PC-3 (cell line): Measurements from ENCODE around the gene PIGX. TPM values are rescaled to one million over a fixed set of nuclear protein-coding genes. Genes with fewer than 3 reads are reported as not detected.
"Not testable (repeated sequence)": the region's sequence is repeated elsewhere in the genome, so short reads cannot be mapped to it uniquely, and the experiment has no call there.

Experiments used
- ATAC-seq: fragments of 200-7000 bp; cut with Tn5 transposase; 2 replicates; pipeline ENCODE4 v1.9.1; 2020; ENCODE audit warnings: mild to moderate bottlenecking, moderate library complexity
- BruUV-seq: library from RNA; stranded (reverse); fragments of 400-500 nt; replicated peaks from 2 replicates; lab custom pipeline; 2021; lab: Mats Ljungman, UMichigan
- CTCF ChIA-PET: fragments of 300-600 bp; sonication (Branson Sonifier 250); formaldehyde crosslinking; loops from one replicate; lab custom pipeline; 2022; ENCODE audit warnings: antibody characterized with exemption; lab: Charles Lee
- POLR2A ChIA-PET: fragments of 300-600 bp; sonication (Branson Sonifier 250); formaldehyde crosslinking; loops from one replicate; lab custom pipeline; 2022; ENCODE audit warnings: antibody characterized with exemption; ENCODE audit not compliant: unreplicated experiment; lab: Charles Lee
- DNase-seq: peaks from one replicate; pipeline ENCODE4 v3.0.0-alpha.2; 2015
- H2AFZ ChIP-seq: fragments of 300-600 bp; sonication (generic); 2 replicates; pipeline ENCODE4 v1.6.0; 2016; ENCODE audit warnings: antibody characterized with exemption, low read length
- H3F3A ChIP-seq: fragments of 300-600 bp; sonication (generic); one replicate; pipeline ENCODE4 v1.6.0; 2017; ENCODE audit warnings: antibody characterized with exemption, low read length, control low read depth, mild to moderate bottlenecking; ENCODE audit not compliant: unreplicated experiment
- H3K27ac ChIP-seq: fragments of 300-600 bp; sonication (generic); 2 replicates; pipeline ENCODE4 v1.5.1; 2016; ENCODE audit warnings: mild to moderate bottlenecking, low read length
- H3K27me3 ChIP-seq: fragments of 300-600 bp; sonication (generic); 2 replicates; pipeline ENCODE4 v1.6.1; 2016; ENCODE audit warnings: low read length, mixed read lengths
- H3K36me3 ChIP-seq: fragments of 300-600 bp; sonication (generic); 2 replicates; pipeline ENCODE4 v1.6.1; 2016; ENCODE audit warnings: low read depth, mixed run types, low read length, mixed read lengths
- H3K4me1 ChIP-seq: fragments of 300-600 bp; sonication (generic); 2 replicates; pipeline ENCODE4 v1.5.1; 2016; ENCODE audit warnings: low read length; ENCODE audit not compliant: insufficient read depth
- H3K4me2 ChIP-seq: fragments of 300-600 bp; sonication (generic); 2 replicates; pipeline ENCODE4 v1.6.0; 2016; ENCODE audit warnings: low read length
- H3K4me3 ChIP-seq: fragments of 300-600 bp; sonication (generic); 2 replicates; pipeline ENCODE4 v1.5.1; 2016; ENCODE audit warnings: mild to moderate bottlenecking, low read length, mixed read lengths
- H3K79me2 ChIP-seq: fragments of 300-600 bp; sonication (generic); 2 replicates; pipeline ENCODE4 v1.6.1; 2017; ENCODE audit warnings: low read length, mixed read lengths
- H3K9ac ChIP-seq: fragments of 300-600 bp; sonication (generic); 2 replicates; pipeline ENCODE4 v1.6.0; 2016; ENCODE audit warnings: mild to moderate bottlenecking, low read length
- H3K9me2 ChIP-seq: fragments of 300-600 bp; sonication (generic); replicated peaks from 2 replicates; pipeline ENCODE4 v1.6.1; 2016; ENCODE audit warnings: mixed run types, low read length, mixed read lengths
- H3K9me3 ChIP-seq: fragments of 300-600 bp; sonication (generic); 2 replicates; pipeline ENCODE4 v1.6.1; 2016; ENCODE audit warnings: low read length, mixed read lengths
- H4K20me1 ChIP-seq: fragments of 300-600 bp; sonication (generic); 2 replicates; pipeline ENCODE4 v1.6.1; 2016; ENCODE audit warnings: low read length, mixed read lengths
- CTCF ChIP-seq: fragments of 300-600 bp; sonication (generic); conservative IDR thresholded peaks from 2 replicates; pipeline ENCODE4 v1.5.1; 2017; ENCODE audit warnings: antibody characterized with exemption, low read depth, mild to moderate bottlenecking, low read length
- EZH2 ChIP-seq: fragments of 300-600 bp; sonication (generic); IDR thresholded peaks from one replicate; pipeline ENCODE4 v1.6.1; 2017; ENCODE audit warnings: antibody characterized with exemption, mild to moderate bottlenecking, low read length; ENCODE audit not compliant: unreplicated experiment
- EZH2phosphoT487 ChIP-seq: fragments of 300-600 bp; sonication (generic); IDR thresholded peaks from 2 replicates; pipeline ENCODE4 v1.6.1; 2018; ENCODE audit warnings: mild to moderate bottlenecking, antibody characterized with exemption, low read length, borderline replicate concordance
- intact Hi-C: fragments of 100-400 bp; cut with micrococcal nuclease; formaldehyde crosslinking; loops from 2 replicates; pipeline ENCODE4 v1.9.0; 2023
- total RNA-seq: library from RNA; depleted of rRNA; stranded (reverse); fragments of >200 nt; gene quantifications from 2 replicates; pipeline ENCODE4 v1.2.3, GENCODE V29; 2014

Gene PIGX
- total RNA-seq, 1 experiment from 2014 or later, result 22.5 TPM

GRCh38 chr3:196707566-196707965 is 4.6 kb upstream of the PIGX start:
- intact Hi-C loops, result no loop called here
- no peak overlapping the region for H3K9ac ChIP-seq
- H3K27ac ChIP-seq, result no peak overlapping the region
- H3K4me1 ChIP-seq, result peaks cover 16% of the 10 kb centered on the region
- no peaks in the 10 kb centered on the region for H3K27me3 ChIP-seq
- no peak overlapping the region for H3K4me2 ChIP-seq
- no peak for TF ChIP-seq CTCF
- no peak for TF ChIP-seq EZH2
- no peak for TF ChIP-seq EZH2phosphoT487
- CTCF ChIA-PET, result no interaction called here
- no peaks in the 10 kb centered on the region for H4K20me1 ChIP-seq
- ATAC-seq (no peak), DNase-seq (no peak)
- no peaks in the 10 kb centered on the region for H3K36me3 ChIP-seq
- H3K9me2 ChIP-seq, result no peaks in the 10 kb centered on the region
- BruUV-seq, result no TSS peak
- no peaks in the 10 kb centered on the region for H3K9me3 ChIP-seq
- no peaks in the 10 kb centered on the region for H3F3A ChIP-seq
- POLR2A ChIA-PET, result no interaction called here
- H3K79me2 ChIP-seq, result no peaks in the 10 kb centered on the region
- no peak overlapping the region for H2AFZ ChIP-seq
- H3K4me3 ChIP-seq, result no peak overlapping the region

GRCh38 chr3:196708467-196708866 is 3.7 kb upstream of the PIGX start:
- no peak overlapping the region for H3K4me3 ChIP-seq
- CTCF ChIA-PET, result no interaction called here
- no peaks in the 10 kb centered on the region for H3K36me3 ChIP-seq
- no peaks in the 10 kb centered on the region for H3F3A ChIP-seq
- BruUV-seq, result no TSS peak
- peaks cover 16% of the 10 kb centered on the region for H3K4me1 ChIP-seq
- H3K27ac ChIP-seq, result no peak overlapping the region
- H3K9ac ChIP-seq, result no peak overlapping the region
- no peaks in the 10 kb centered on the region for H3K9me3 ChIP-seq
- H4K20me1 ChIP-seq, result no peaks in the 10 kb centered on the region
- peaks cover 7% of the 10 kb centered on the region for H3K79me2 ChIP-seq
- H3K27me3 ChIP-seq, result no peaks in the 10 kb centered on the region
- ATAC-seq (no peak), DNase-seq (peak; percentile 46)
- POLR2A ChIA-PET, result no interaction called here
- intact Hi-C loops, result no loop called here
- no peak overlapping the region for H2AFZ ChIP-seq
- TF ChIP-seq EZH2, result no peak
- TF ChIP-seq CTCF, result no peak
- no peak for TF ChIP-seq EZH2phosphoT487
- no peaks in the 10 kb centered on the region for H3K9me2 ChIP-seq
- H3K4me2 ChIP-seq, result no peak overlapping the region

- DNase-seq (no peak), ATAC-seq (peak; percentile 69)
- Histone ChIP-seq H3F3A (no peaks in the 10 kb centered on the region), H3K36me3 (no peaks in the 10 kb centered on the region), H3K27me3 (no peaks in the 10 kb centered on the region), H3K4me2 (peak overlapping the region; percentile 87), H3K4me3 (peak overlapping the region; percentile 95), H3K9me3 (no peaks in the 10 kb centered on the region), H4K20me1 (no peaks in the 10 kb centered on the region), H2AFZ (peak overlapping the region; percentile 91), H3K4me1 (peaks cover 18% of the 10 kb centered on the region), H3K9ac (peak overlapping the region; percentile 80), H3K79me2 (peaks cover 15% of the 10 kb centered on the region), H3K9me2 (no peaks in the 10 kb centered on the region), H3K27ac (peak overlapping the region; percentile 47)
- CTCF ChIA-PET, result no interaction called here
- BruUV-seq, result TSS peak; percentile 90
- intact Hi-C loops, result loop anchor here (1.0 kb wide), 1 partner anchor 29 kb away; no protein-coding TSS in a partner anchor
- no peak for TF ChIP-seq EZH2phosphoT487
- TF ChIP-seq CTCF, result no peak
- TF ChIP-seq EZH2, result no peak
- POLR2A ChIA-PET, result interaction anchor here (0.7 to 1.6 kb wide), 4 partner anchors 27 to 199 kb away, joined by 3 to 13 read pairs (median 6); partner anchors contain the start of genes PAK2 and SENP5
Measured at GRCh38 chr3:196712514-196713413, 587 bp downstream of the PIGX start.

- H3K4me3 ChIP-seq, DNase-seq, intact Hi-C loops, POLR2A ChIA-PET, H3K27ac ChIP-seq, H3K9me2 ChIP-seq, H3K27me3 ChIP-seq, H3K9ac ChIP-seq, H3K36me3 ChIP-seq, CTCF ChIA-PET, H2AFZ ChIP-seq, ATAC-seq, H3K9me3 ChIP-seq, BruUV-seq, H3K4me2 ChIP-seq, H4K20me1 ChIP-seq, H3K4me1 ChIP-seq, H3F3A ChIP-seq: not testable (repeated sequence)
- peaks cover 15% of the 10 kb centered on the region for H3K79me2 ChIP-seq
Measured at GRCh38 chr3:196717162-196717561, 5.0 kb downstream of the PIGX start.
